ENCODE measurements around the gene SLC29A4.
"Not testable (repeated sequence)": the region's sequence is repeated elsewhere in the genome, so short reads cannot be mapped to it uniquely, and the experiment has no call there.

GRCh38 chr7:5288560-5288959 is 5.8 kb downstream of the SLC29A4 start:
- TF ChIP-seq, protein P1, sequence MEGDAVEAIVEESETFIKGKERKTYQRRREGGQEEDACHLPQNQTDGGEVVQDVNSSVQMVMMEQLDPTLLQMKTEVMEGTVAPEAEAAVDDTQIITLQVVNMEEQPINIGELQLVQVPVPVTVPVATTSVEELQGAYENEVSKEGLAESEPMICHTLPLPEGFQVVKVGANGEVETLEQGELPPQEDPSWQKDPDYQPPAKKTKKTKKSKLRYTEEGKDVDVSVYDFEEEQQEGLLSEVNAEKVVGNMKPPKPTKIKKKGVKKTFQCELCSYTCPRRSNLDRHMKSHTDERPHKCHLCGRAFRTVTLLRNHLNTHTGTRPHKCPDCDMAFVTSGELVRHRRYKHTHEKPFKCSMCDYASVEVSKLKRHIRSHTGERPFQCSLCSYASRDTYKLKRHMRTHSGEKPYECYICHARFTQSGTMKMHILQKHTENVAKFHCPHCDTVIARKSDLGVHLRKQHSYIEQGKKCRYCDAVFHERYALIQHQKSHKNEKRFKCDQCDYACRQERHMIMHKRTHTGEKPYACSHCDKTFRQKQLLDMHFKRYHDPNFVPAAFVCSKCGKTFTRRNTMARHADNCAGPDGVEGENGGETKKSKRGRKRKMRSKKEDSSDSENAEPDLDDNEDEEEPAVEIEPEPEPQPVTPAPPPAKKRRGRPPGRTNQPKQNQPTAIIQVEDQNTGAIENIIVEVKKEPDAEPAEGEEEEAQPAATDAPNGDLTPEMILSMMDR (conservative IDR thresholded peaks at IDR 0.05; ENCODE audit: low read depth, low read length) = not testable (repeated sequence)
- not testable (repeated sequence) for TF ChIP-seq EZH2phosphoT487 (IDR thresholded peaks at IDR 0.05; ENCODE audit: borderline replicate concordance, low read length); EZH2 (IDR thresholded peaks at IDR 0.05; ENCODE audit: low read length, unreplicated experiment)

All from PC-3 (cell line).